Measurements from ENCODE around the gene LRRC39. TPM values are rescaled to one million over a fixed set of nuclear protein-coding genes. Genes with fewer than 3 reads are reported as not detected.
"Not testable (repeated sequence)": the region's sequence is repeated elsewhere in the genome, so short reads cannot be mapped to it uniquely, and the experiment has no call there.

LRRC39 gene
- total and polyA plus RNA-seq, 2 experiments from 2014 or later, result 11.6 to 17.3 TPM

DNA sequence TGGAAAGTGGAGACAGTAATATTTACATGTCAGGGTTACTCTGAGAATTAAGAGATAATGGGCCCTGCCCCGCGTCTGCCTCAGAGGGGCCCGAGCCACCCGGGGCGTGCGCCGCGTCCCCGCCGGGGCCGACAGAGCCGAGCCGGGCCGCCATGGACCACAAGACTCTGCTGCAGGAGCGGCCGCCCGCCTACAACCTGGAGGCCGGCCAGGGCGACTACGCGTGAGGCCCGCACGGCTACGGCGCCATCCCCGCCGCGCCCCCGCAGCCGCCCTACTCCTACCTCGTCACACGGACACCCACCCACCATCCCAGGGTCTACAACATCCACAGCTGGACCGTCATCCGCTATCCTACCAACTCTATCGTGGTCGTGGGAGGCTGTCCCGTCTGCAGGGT lies 35.1 kb upstream of the LRRC39 start:
- Histone ChIP-seq H3K36me3 (peaks cover 44% of the 10 kb centered on the region), H3K4me3 (no peak overlapping the region)
- no peak for DNase-seq (ENCODE audit: low read depth in 1 of 2, low spot score in 1 of 2)

DNA sequence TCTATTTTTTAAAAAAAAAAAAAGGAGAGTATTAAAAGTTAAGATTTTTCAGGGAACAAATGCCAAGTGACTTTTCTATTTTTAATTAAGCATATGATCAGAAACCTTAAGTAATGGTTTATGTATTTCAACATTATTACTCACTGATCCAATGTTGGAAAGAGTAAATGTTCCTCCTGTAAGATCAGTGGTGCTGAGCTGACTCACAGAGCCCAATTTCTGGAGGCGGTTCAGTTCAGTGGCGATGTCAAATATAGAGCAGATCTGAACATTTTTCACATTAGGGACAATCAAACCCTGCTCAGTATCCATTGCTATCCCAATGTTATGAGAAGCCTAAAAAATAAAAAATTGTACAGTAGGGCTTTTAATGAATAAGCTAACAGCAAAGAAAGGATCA lies 28.2 kb upstream of the LRRC39 start:
- Histone ChIP-seq H3K9me3 (ENCODE audit: low read depth) (no peaks in the 10 kb centered on the region), H3K27ac (no peak overlapping the region), H3K4me3 (no peak overlapping the region), H3K4me1 (ENCODE audit: low read depth) (no peaks in the 10 kb centered on the region), H3K36me3 (peaks cover 33% of the 10 kb centered on the region), H3K27me3 (no peaks in the 10 kb centered on the region)
- TF ChIP-seq, protein P1, sequence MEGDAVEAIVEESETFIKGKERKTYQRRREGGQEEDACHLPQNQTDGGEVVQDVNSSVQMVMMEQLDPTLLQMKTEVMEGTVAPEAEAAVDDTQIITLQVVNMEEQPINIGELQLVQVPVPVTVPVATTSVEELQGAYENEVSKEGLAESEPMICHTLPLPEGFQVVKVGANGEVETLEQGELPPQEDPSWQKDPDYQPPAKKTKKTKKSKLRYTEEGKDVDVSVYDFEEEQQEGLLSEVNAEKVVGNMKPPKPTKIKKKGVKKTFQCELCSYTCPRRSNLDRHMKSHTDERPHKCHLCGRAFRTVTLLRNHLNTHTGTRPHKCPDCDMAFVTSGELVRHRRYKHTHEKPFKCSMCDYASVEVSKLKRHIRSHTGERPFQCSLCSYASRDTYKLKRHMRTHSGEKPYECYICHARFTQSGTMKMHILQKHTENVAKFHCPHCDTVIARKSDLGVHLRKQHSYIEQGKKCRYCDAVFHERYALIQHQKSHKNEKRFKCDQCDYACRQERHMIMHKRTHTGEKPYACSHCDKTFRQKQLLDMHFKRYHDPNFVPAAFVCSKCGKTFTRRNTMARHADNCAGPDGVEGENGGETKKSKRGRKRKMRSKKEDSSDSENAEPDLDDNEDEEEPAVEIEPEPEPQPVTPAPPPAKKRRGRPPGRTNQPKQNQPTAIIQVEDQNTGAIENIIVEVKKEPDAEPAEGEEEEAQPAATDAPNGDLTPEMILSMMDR (IDR thresholded peaks at IDR 0.05; ENCODE audit: low read depth, low read length), result no peak
- no peak for DNase-seq (ENCODE audit: low read depth in 1 of 2, low spot score in 1 of 2)

More for the DNA sequence above, 35.1 kb upstream of the LRRC39 start:
- Histone ChIP-seq H3K27ac (no peak overlapping the region), H3K9me3 (ENCODE audit: low read depth) (no peaks in the 10 kb centered on the region), H3K27me3 (no peaks in the 10 kb centered on the region), H3K4me1 (ENCODE audit: low read depth) (peaks cover 9% of the 10 kb centered on the region)
- TF ChIP-seq, protein P1 (IDR thresholded peaks at IDR 0.05; ENCODE audit: low read depth, low read length), result no peak

DNA sequence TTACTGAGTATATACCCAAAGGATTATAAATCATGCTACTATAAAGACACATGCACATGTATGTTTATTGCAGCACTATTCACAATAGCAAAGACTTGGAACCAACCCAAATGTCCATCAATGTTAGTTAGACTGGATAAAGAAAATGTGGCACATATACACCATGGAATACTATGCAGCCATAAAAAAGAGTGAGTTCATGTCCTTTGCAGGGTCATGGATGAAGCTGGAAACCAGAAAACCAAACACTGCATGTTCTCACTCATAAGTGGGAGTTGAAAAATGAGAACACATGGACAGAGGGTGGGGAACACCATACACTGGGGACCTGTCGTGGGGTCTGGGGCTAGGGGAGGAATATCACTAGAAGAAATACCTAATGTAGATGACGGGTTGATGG lies 27.5 kb upstream of the LRRC39 start:
- not testable (repeated sequence) for H3K9me3 ChIP-seq (ENCODE audit: low read depth); H3K4me3 ChIP-seq; DNase-seq (ENCODE audit: low read depth in 1 of 2, low spot score in 1 of 2); H3K4me1 ChIP-seq (ENCODE audit: low read depth); H3K27ac ChIP-seq; H3K27me3 ChIP-seq
- peaks cover 25% of the 10 kb centered on the region for H3K36me3 ChIP-seq

DNA sequence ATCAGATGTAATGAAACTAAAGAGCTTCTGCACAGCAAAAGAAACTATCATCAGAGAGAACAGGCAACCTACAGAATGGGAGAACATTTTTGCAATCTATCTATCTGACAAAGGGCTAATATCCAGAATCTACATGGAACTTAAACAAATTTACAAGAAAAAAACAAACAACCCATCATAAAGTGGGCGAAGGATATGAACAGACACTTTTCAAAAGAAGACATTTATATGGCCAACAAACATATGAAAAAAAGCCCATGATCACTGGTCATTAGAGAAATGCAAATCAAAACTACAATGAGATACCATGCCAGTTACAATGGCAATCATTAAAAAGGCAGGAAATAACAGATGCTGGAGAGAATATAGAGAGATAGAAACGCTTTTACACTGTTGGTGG lies 27.0 kb upstream of the LRRC39 start:
- H3K27ac ChIP-seq; H3K9me3 ChIP-seq (ENCODE audit: low read depth); H3K4me3 ChIP-seq; H3K4me1 ChIP-seq (ENCODE audit: low read depth); H3K27me3 ChIP-seq; DNase-seq (ENCODE audit: low read depth in 1 of 2, low spot score in 1 of 2): not testable (repeated sequence)
- H3K36me3 ChIP-seq, result peaks cover 23% of the 10 kb centered on the region

DNA sequence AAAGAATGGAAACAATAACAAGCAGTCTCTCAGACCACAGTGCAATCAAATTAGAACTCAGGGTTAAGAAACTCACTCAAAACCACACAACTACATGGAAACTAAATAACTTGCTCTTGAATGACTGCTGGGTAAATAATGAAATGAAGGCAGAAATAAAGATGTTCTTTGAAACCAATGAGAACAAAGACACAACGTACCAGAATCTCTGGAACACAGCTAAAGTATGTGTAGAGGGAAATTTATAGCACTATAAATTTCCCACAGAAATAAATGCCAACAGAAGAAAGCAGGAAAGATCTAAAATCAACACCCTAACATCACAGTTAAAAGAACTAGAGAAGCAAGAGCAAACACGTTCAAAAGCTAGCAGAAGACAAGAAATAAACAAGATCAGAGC lies 24.6 kb upstream of the LRRC39 start:
- H3K9me3 ChIP-seq (ENCODE audit: low read depth); H3K4me1 ChIP-seq (ENCODE audit: low read depth); H3K27ac ChIP-seq; DNase-seq (ENCODE audit: low read depth in 1 of 2, low spot score in 1 of 2); H3K27me3 ChIP-seq; H3K4me3 ChIP-seq: not testable (repeated sequence)
- peaks cover 20% of the 10 kb centered on the region for H3K36me3 ChIP-seq

DNA sequence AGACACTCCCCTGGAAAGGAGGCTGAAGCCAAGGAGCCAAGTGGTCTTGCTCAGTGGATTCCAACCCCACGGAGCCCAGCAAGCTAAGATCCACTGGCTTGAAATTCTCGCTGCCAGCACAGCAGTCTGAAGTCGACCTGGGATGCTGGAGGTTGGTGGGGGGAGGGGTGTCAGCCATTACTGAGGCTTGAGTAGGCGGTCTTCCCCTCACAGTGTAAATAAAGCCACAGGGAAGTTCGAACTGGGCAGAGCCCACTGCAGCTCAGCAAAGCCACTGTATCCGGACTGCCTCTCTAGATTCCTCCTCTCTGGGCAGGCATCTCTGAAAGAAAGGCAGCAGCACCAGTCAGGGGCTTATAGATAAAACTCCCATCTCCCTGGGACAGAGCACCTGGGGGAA lies 22.0 kb upstream of the LRRC39 start:
- H3K27me3 ChIP-seq; H3K4me3 ChIP-seq; DNase-seq (ENCODE audit: low read depth in 1 of 2, low spot score in 1 of 2); H3K9me3 ChIP-seq (ENCODE audit: low read depth); H3K4me1 ChIP-seq (ENCODE audit: low read depth): not testable (repeated sequence)
- Histone ChIP-seq H3K27ac (peak overlapping the region; percentile 3), H3K36me3 (peaks cover 11% of the 10 kb centered on the region)

DNA sequence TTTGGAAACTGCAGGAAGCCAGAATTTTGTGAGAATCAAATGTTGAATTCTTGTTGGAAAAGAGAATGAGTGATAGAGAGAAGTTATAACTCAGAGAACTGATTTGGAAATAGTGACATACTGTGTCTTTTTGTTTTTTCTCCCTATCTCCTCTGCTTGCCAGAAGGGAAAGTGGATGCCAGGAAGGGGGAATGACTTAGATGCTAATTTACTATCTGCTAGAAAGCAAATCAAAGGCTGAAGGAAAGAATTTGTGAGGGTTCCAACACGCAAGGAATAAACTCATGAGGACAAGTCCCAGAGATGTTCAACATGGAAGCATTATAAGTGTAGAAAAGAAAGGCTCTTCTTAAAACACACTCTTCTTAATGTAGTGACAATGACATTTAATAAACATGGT lies 20.5 kb upstream of the LRRC39 start:
- H3K27ac ChIP-seq, result no peak overlapping the region
- peaks cover 15% of the 10 kb centered on the region for H3K36me3 ChIP-seq
- H3K4me3 ChIP-seq, result no peak overlapping the region
- no peak for DNase-seq (ENCODE audit: low read depth in 1 of 2, low spot score in 1 of 2)
- H3K27me3 ChIP-seq, result no peaks in the 10 kb centered on the region
- no peaks in the 10 kb centered on the region for H3K9me3 ChIP-seq (ENCODE audit: low read depth)
- TF ChIP-seq, protein P1 (IDR thresholded peaks at IDR 0.05; ENCODE audit: low read depth, low read length), result no peak
- H3K4me1 ChIP-seq (ENCODE audit: low read depth), result no peaks in the 10 kb centered on the region

DNA sequence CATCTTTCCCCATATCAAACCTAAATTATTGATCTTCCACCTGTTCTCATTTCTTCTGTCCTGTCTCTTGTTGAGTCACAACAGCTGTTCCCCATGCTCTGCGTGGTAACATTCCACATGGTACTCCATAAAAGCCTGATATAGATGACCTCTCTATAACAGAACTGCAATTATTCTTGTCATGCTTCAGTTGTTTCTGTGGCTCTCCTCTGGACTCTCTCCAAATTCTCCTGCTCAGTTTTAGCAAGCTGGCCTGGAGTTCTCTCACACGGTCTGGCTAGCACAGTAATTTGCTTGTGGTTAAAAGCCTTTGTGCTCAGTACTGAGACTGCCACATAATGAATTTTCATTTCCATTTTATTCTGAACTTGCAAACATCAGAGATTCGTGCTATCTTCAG lies 10.6 kb upstream of the LRRC39 start:
- H3K9me3 ChIP-seq (ENCODE audit: low read depth), result no peaks in the 10 kb centered on the region
- no peaks in the 10 kb centered on the region for H3K36me3 ChIP-seq
- H3K4me3 ChIP-seq, result no peak overlapping the region
- peak overlapping the region; percentile 19 for H3K27ac ChIP-seq
- H3K4me1 ChIP-seq (ENCODE audit: low read depth), result no peaks in the 10 kb centered on the region
- DNase-seq (ENCODE audit: low read depth in 1 of 2, low spot score in 1 of 2), result peak in 1 of 2 donors; percentile 91
- no peaks in the 10 kb centered on the region for H3K27me3 ChIP-seq
- TF ChIP-seq, protein P1 (IDR thresholded peaks at IDR 0.05; ENCODE audit: low read depth, low read length), result no peak
